Esophagus muscularis mucosa (tissue), 4 donors: ENCODE results near the gene RCC2. TPM values are rescaled to one million over a fixed set of nuclear protein-coding genes. Genes with fewer than 3 reads are reported as not detected.

Experiments
- DNase-seq: peaks from one replicate; pipeline ENCODE4 v3.0.0-alpha.2; 2017; ENCODE audit errors: extremely low spot score
- H3K27ac ChIP-seq, 4 donors: fragments of 200-600 bp; sonication (generic); replicated peaks in 1 of 4; 1 replicate in 3 of 4; 2 replicates in 1 of 4; pipeline ENCODE4 v1.5.1; 2016 to 2019; ENCODE audit warnings: mild to moderate bottlenecking in 1 of 4
- H3K27me3 ChIP-seq, 4 donors: fragments of 200-600 bp; sonication (generic); one replicate each; pipeline versions ENCODE4 v1.5.1 to v1.6.0; 2016 to 2019
- H3K36me3 ChIP-seq, 4 donors: fragments of 200-600 bp; sonication (generic); one replicate each; pipeline ENCODE4 v1.5.1; 2016 to 2019
- H3K4me1 ChIP-seq, 4 donors: fragments of 200-600 bp; sonication (generic); one replicate each; pipeline ENCODE4 v1.5.1; 2016 to 2019
- H3K4me3 ChIP-seq, 4 donors: fragments of 200-600 bp; sonication (generic); 1 replicate in 2 of 4; 2 replicates in 2 of 4; pipeline ENCODE4 v1.5.1; 2016 to 2019; ENCODE audit warnings: mild to moderate bottlenecking in 4 of 4, moderate library complexity in 1 of 4
- H3K9me3 ChIP-seq, 4 donors: fragments of 200-600 bp; sonication (generic); 1 replicate in 3 of 4; 2 replicates in 1 of 4; pipeline ENCODE4 v1.5.1; 2016 to 2019
- CTCF ChIP-seq, 3 experiments: fragments of 200-600 bp in 2 of 3; fragments of 450-650 bp in 1 of 3; sonication (generic) in 2 of 3; IDR thresholded peaks; one replicate each; pipeline ENCODE4 v1.5.1; 2017 to 2019; ENCODE audit warnings: antibody characterized with exemption in 3 of 3, mild to moderate bottlenecking in 2 of 3, moderate library complexity in 1 of 3
- EP300 ChIP-seq: sonication (generic); formaldehyde crosslinking; IDR thresholded peaks from one replicate; pipeline ENCODE4 v1.6.1; 2017; ENCODE audit warnings: antibody characterized with exemption
- POLR2A ChIP-seq: fragments of 450-650 bp; IDR thresholded peaks from one replicate; pipeline ENCODE4 v1.6.1; 2017; ENCODE audit warnings: antibody characterized with exemption, moderate library complexity, mild to moderate bottlenecking, low read depth
- POLR2AphosphoS5 ChIP-seq, 2 donors: sonication (generic); formaldehyde crosslinking; IDR thresholded peaks; one replicate each; pipeline ENCODE4 v1.6.1; 2017; ENCODE audit warnings: antibody characterized with exemption in 2 of 2
- WGBS: methylation state at CpG from one replicate; pipeline ENCODE4 v1.1.5; 2018; 5-methylcytosine and 5-hydroxymethylcytosine counted together
- intact Hi-C: fragments of 100-400 bp; cut with DNase I; formaldehyde crosslinking; loops from one replicate; pipeline ENCODE4 v1.15.1; 2023
- total RNA-seq, 4 donors: library from RNA; depleted of rRNA; stranded (reverse); fragments of >200 nt; gene quantifications; one replicate each; pipeline versions ENCODE4 v1.1.0 to v1.2.1, GENCODE V29; 2016

RCC2 gene
- total RNA-seq, 4 donors from 2014 or later = 12.0 to 22.6 (median 20.5) TPM

DNA sequence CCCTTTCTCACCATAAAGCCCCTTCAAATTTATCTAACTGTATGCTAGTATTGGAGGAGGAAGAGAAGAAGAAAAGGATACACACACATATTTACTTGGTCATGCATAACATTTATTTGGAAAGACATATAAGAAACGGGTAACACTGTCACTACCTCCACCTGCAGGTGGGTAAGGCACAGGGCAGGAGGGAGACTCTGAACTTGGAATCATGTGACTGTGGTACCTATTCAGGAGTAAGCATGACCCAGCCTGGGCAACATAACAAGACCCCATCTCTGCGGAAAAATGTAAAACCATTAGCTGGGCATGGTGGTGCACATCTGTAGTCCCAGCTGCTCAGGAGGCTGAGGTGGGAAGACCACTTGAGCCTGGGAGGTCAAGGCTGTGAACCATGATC is 68.9 kb downstream of the RCC2 start:
- Histone ChIP-seq H3K27ac (no peak overlapping the region), H3K4me3 (no peak overlapping the region), H3K4me1 (no peaks in the 10 kb centered on the region), H3K9me3 (no peaks in the 10 kb centered on the region), H3K27me3 (peaks cover 0 to 72% (median 0%) of the 10 kb centered on the region in 4 donors), H3K36me3 (no peaks in the 10 kb centered on the region)
- DNase-seq = no peak
- intact Hi-C loops = no loop called here
- WGBS = 64% methylated on average over 2 of the region's 2 CpGs
- no peak for TF ChIP-seq POLR2A
- TF ChIP-seq CTCF (IDR thresholded peaks at IDR 0.05) = no peak
- no peak for TF ChIP-seq EP300
- TF ChIP-seq POLR2AphosphoS5 (IDR thresholded peaks at IDR 0.05) = no peak

DNA sequence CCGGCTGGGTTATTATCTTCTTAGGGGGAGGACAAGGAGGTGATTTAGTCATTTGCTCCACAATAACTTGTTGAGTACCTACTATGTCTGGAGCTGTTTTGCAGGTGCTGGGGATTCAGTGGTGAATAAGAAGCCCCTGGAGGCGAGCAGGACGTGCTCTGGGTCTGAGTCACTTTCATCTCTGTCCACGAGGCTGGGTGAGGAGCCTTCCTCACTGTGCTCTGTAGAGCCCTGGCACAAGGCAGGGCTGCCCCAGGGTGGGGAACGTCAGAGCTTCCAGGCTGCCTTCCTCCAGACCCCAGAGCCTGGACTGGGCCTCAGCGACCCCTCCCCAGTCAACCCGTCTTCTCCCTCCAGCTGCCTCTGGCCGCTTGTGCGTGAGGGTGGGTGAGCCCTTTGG is 70.0 kb downstream of the RCC2 start:
- Histone ChIP-seq H3K4me1 (no peaks in the 10 kb centered on the region), H3K27ac (no peak overlapping the region), H3K36me3 (no peaks in the 10 kb centered on the region), H3K27me3 (peaks cover 0 to 73% (median 0%) of the 10 kb centered on the region in 4 donors), H3K9me3 (peaks cover 0 to 2% (median 0%) of the 10 kb centered on the region in 4 donors), H3K4me3 (no peak overlapping the region)
- no peak for DNase-seq
- TF ChIP-seq EP300 (no peak), POLR2A (no peak), CTCF (IDR thresholded peaks at IDR 0.05) (no peak), POLR2AphosphoS5 (IDR thresholded peaks at IDR 0.05) (no peak)
- intact Hi-C loops = no loop called here
- WGBS = 61% methylated on average over 9 of the region's 9 CpGs

DNA sequence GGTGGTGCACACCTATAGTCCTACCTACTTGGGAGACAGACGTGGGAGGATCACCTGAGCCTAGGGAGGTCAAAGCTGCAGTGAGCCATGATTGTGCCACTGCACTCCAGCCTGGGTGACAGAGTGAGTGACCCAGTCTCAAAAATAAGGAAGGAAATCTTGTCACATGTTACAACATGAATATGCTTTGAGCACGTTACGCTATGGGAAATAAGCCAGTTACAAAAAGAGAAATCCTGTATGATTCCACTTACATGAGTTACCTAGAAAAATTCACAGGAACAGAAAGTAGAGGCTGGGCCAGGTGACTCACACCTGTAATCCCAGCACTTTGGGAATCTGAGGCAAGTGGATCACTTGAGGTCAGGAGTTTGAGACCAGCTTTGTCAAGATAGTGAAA is 74.2 kb downstream of the RCC2 start:
- intact Hi-C loops = no loop called here
- Histone ChIP-seq H3K4me1 (no peaks in the 10 kb centered on the region), H3K9me3 (peaks cover 0 to 5% (median 2%) of the 10 kb centered on the region in 4 donors), H3K27me3 (peaks cover 0 to 55% (median 0%) of the 10 kb centered on the region in 4 donors), H3K36me3 (no peaks in the 10 kb centered on the region), H3K4me3 (no peak overlapping the region), H3K27ac (no peak overlapping the region)
- TF ChIP-seq EP300 (no peak), CTCF (IDR thresholded peaks at IDR 0.05) (no peak), POLR2AphosphoS5 (IDR thresholded peaks at IDR 0.05) (no peak), POLR2A (no peak)
- WGBS = 77% methylated on average over 3 of the region's 3 CpGs
- no peak for DNase-seq

DNA sequence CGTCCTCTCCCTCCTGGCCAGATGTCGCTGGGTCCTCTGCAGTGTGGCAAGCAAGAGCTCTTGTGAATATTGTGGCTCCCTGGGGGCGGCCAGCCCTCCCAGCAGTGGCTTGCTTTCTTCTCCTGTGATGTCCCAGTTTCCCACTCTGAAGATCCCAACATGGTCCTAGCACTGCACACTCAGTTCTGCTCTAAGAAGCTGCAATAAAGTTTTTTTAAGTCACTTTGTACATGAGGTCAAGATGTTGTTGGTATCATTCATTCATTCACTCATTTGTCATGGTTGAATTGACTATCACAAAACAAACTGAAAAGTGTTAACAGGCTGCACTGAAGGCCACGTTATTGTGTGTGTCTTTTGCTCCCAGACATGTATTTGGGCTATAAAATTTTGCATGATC is 75.7 kb downstream of the RCC2 start:
- H3K27ac ChIP-seq = no peak overlapping the region
- H3K27me3 ChIP-seq = peaks cover 0 to 56% (median 0%) of the 10 kb centered on the region in 4 donors
- WGBS = 81% methylated on average over 4 of the region's 4 CpGs
- DNase-seq = no peak
- no peaks in the 10 kb centered on the region for H3K4me1 ChIP-seq
- TF ChIP-seq POLR2A (no peak), CTCF (IDR thresholded peaks at IDR 0.05) (no peak), EP300 (no peak), POLR2AphosphoS5 (IDR thresholded peaks at IDR 0.05) (no peak)
- intact Hi-C loops = no loop called here
- H3K36me3 ChIP-seq = no peaks in the 10 kb centered on the region
- peaks cover 0 to 5% (median 2%) of the 10 kb centered on the region in 4 donors for H3K9me3 ChIP-seq
- H3K4me3 ChIP-seq = no peak overlapping the region

DNA sequence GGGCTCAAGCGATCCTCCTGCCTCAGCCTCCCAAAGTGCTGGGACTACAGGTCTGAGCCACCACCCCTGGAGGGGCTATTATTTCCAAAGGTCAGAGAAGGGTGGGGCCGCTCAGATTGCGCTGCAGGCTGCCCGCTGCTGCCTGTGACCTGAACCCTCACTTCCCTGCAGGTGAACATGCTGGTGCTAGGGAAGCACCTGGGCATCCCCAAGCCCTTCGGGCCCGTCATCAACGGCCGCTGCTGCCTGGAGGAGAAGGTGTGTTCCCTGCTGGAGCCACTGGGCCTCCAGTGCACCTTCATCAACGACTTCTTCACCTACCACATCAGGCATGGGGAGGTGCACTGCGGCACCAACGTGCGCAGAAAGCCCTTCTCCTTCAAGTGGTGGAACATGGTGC is 76.1 kb downstream of the RCC2 start:
- H3K36me3 ChIP-seq = no peaks in the 10 kb centered on the region
- no peak overlapping the region for H3K27ac ChIP-seq
- H3K9me3 ChIP-seq = peaks cover 0 to 5% (median 2%) of the 10 kb centered on the region in 4 donors
- DNase-seq = no peak
- 97% methylated on average over 7 of the region's 12 CpGs for WGBS
- TF ChIP-seq CTCF (IDR thresholded peaks at IDR 0.05) (no peak), EP300 (no peak), POLR2AphosphoS5 (IDR thresholded peaks at IDR 0.05) (no peak), POLR2A (no peak)
- peaks cover 0 to 59% (median 0%) of the 10 kb centered on the region in 4 donors for H3K27me3 ChIP-seq
- H3K4me3 ChIP-seq = no peak overlapping the region
- intact Hi-C loops = no loop called here
- H3K4me1 ChIP-seq = no peaks in the 10 kb centered on the region
